SU-DHL-6 (cell line): ENCODE results near the gene C8G.

ENCODE experiments used
- EZH2phosphoT487 ChIP-seq: fragments of 200-600 bp; sonication (generic), shearing (Covaris generic); conservative IDR thresholded peaks from 2 replicates; pipeline ENCODE4 v1.6.1; 2018; ENCODE audit warnings: mild to moderate bottlenecking, antibody characterized with exemption, low read length, moderate library complexity, mixed read lengths
- TF ChIP-seq, protein P1 (sequence below): fragments of 200-600 bp; sonication (generic); IDR thresholded peaks from one replicate; pipeline ENCODE4 v1.5.1; 2017; ENCODE audit warnings: antibody characterized with exemption, mild to moderate bottlenecking, low read length, moderate library complexity; ENCODE audit not compliant: insufficient read depth, poor library complexity, severe bottlenecking

DNA sequence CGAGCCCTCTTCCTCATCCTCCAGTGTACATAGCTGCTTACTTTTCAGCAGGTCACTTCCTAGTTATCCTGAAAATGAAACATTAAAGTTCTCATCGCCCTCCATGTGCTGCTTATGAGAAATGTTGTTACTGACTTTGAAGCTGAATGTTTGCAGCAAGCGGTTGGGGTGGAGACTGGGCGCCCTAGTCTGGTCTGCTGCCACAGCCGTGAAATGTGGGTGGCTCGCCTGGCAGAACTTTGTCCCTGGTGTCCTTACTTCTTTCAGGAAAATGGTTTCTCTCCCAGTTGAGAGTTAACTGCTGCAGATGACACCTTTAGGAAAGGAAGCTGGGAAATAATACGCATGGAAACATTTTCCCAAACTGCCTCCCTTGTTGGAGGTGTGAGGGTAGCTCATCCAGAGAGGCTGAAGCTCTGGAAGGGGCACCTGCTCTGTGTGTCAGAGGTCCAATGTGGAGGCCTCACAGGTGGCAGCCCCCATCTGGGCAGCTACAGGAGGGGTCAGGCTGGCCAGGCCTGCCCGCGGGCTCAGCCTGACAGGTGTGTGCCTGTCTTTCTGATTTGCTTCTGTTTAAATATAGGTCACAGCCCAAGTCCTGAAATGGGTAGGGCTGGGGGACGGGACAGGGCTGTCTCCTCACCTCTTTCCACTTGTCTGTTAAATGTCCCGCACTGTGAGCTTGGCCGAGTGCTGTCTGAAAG lies 34.7 kb upstream of the C8G start:
- TF ChIP-seq, protein P1, sequence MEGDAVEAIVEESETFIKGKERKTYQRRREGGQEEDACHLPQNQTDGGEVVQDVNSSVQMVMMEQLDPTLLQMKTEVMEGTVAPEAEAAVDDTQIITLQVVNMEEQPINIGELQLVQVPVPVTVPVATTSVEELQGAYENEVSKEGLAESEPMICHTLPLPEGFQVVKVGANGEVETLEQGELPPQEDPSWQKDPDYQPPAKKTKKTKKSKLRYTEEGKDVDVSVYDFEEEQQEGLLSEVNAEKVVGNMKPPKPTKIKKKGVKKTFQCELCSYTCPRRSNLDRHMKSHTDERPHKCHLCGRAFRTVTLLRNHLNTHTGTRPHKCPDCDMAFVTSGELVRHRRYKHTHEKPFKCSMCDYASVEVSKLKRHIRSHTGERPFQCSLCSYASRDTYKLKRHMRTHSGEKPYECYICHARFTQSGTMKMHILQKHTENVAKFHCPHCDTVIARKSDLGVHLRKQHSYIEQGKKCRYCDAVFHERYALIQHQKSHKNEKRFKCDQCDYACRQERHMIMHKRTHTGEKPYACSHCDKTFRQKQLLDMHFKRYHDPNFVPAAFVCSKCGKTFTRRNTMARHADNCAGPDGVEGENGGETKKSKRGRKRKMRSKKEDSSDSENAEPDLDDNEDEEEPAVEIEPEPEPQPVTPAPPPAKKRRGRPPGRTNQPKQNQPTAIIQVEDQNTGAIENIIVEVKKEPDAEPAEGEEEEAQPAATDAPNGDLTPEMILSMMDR = no peak
- no peak for TF ChIP-seq EZH2phosphoT487
